ENCODE measurements around the gene MLLT10. TPM values are rescaled to one million over a fixed set of nuclear protein-coding genes. Genes with fewer than 3 reads are reported as not detected.

MLLT10 gene
- total and polyA plus RNA-seq, 9 donors = 23.6 to 55.1 (median 36.8) TPM

DNA sequence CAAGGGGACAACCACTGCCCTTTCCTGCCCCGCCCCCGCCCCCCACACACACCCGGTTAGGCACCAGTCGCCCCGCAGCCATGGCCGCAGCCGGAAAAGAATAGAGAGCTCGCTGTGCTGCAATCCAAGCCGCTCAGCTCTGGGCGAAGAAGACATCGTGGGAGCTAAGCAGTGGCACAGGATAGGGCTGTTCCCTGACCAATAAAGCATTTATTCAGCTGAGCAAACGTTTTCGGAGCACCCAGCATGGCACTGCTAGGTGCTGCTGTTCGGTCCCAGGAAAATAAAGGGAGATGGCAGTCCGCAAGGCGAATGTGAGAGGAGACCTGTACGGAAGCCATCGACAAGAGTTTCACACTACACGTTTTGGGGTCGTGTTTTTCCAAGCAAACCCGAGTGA, 26.9 kb upstream of the MLLT10 start:
- Histone ChIP-seq H3K4me3 (no peak overlapping the region), H3K36me3 (no peaks in the 10 kb centered on the region), H3K27ac (no peak overlapping the region), H3K4me1 (ENCODE audit: insufficient read depth) (peaks cover 2% of the 10 kb centered on the region), H3K9me3 (no peaks in the 10 kb centered on the region), H3K27me3 (no peaks in the 10 kb centered on the region)
- no peak for DNase-seq
- TF ChIP-seq, protein P1, sequence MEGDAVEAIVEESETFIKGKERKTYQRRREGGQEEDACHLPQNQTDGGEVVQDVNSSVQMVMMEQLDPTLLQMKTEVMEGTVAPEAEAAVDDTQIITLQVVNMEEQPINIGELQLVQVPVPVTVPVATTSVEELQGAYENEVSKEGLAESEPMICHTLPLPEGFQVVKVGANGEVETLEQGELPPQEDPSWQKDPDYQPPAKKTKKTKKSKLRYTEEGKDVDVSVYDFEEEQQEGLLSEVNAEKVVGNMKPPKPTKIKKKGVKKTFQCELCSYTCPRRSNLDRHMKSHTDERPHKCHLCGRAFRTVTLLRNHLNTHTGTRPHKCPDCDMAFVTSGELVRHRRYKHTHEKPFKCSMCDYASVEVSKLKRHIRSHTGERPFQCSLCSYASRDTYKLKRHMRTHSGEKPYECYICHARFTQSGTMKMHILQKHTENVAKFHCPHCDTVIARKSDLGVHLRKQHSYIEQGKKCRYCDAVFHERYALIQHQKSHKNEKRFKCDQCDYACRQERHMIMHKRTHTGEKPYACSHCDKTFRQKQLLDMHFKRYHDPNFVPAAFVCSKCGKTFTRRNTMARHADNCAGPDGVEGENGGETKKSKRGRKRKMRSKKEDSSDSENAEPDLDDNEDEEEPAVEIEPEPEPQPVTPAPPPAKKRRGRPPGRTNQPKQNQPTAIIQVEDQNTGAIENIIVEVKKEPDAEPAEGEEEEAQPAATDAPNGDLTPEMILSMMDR (IDR thresholded peaks at IDR 0.05) = no peak
- TF ChIP-seq POLR2A (IDR thresholded peaks at IDR 0.05) (no peak), EP300 (IDR thresholded peaks at IDR 0.05) (no peak)
- intact Hi-C loops (cut with DNase I) = loop anchor here in 1 of 4 donors (10.0 kb wide), 1 partner anchor 818 kb away; the partner anchor contains the start of gene BMI1
- 87 to 90% (median 87%) methylated on average over 21 of the region's 21 CpGs for WGBS, 3 donors

DNA sequence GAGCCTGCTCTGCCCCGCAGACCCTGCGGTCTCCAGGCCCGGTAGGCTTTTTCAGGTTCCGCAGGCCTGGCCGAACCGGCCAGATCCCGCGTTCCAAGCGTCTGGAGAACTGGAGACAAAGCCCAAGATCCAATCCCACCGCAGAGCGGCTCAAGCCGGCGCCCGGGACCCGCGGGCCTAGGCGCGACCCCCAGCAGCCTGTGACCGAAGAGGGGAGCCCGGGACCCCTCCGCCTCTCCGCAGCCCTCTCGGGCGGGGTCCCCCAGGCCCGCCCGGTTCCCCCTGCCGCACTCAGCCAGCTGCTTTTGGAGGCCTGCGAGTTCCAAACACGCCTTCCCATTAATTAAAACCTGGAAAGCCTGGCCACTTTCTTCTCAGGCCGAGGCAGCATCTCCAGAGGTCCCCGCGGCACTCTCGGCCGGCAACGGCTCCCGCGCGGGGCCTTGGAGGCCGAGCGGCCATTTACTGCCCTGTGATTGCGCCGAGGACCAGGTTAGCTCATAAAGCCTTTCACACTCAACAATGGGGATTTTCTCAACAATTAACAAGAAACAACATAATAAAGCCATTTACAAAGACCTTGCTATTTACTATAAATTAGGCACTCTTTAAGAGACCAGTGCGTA, 25.2 kb upstream of the MLLT10 start:
- Histone ChIP-seq H3K4me3 (no peak overlapping the region), H3K27me3 (no peaks in the 10 kb centered on the region), H3K9me3 (no peaks in the 10 kb centered on the region), H3K4me1 (ENCODE audit: insufficient read depth) (peaks cover 2% of the 10 kb centered on the region), H3K27ac (no peak overlapping the region), H3K36me3 (no peaks in the 10 kb centered on the region)
- TF ChIP-seq EP300 (IDR thresholded peaks at IDR 0.05) (no peak), POLR2A (IDR thresholded peaks at IDR 0.05) (no peak)
- TF ChIP-seq, protein P1 (IDR thresholded peaks at IDR 0.05) = no peak
- 91 to 96% (median 96%) methylated on average over 43 of the region's 43 CpGs for WGBS, 3 donors
- no peak for DNase-seq
- intact Hi-C loops (cut with DNase I) = loop anchor here in 1 of 4 donors (10.0 kb wide), 1 partner anchor 816 kb away; the partner anchor contains the start of gene BMI1

DNA sequence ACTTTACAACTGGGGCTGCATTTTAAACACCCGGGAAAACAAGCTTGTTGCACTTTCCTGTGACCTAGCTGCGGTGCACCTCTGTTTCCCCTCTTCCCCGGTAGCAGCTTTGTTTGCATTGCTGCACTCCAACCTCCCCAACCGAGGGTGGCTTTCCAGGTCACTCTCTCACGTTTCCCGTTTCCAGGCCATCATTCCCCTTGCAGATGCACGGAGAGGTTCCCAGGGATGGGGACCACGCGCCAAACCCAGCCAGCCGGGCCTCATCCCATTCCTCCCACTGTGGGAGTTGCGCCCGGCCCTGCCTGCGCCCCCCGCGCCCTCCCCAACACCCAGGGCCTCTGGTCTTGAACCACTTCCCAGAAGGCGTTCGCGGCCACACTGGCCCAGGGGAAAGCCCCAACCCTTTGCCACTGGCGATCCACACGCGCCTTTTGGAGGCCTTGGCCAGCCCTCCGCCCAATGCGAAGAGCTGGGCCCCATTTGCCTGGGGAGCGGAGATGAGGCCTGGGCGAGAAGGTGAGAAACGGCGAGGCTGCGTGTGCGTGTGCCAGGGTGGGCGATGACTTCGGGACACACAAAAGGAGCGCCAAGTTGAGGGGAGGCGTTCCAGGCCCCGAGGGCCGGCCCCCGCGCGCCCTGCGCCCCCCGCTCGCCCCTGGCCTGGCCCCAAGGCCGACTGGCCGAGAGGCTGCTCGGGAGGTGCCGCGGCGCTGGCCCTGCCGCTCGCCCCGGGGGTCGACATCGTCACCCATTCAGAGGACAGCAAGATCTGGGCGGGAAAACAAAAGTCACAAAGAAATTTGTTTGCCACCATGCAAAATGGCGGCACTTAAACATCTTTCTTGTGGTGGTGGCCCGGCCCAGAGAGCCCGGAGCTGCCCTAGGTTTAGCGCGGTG, 24.4 kb upstream of the MLLT10 start:
- H3K27me3 ChIP-seq = no peaks in the 10 kb centered on the region
- DNase-seq = peak in 4 of 5 donors; percentile 31 to 65 (median 54)
- H3K27ac ChIP-seq = peak overlapping the region; percentile 66 to 68
- TF ChIP-seq EP300 (IDR thresholded peaks at IDR 0.05) (no peak), POLR2A (IDR thresholded peaks at IDR 0.05) (no peak)
- TF ChIP-seq, protein P1 (IDR thresholded peaks at IDR 0.05) = no peak
- peak overlapping the region; percentile 45 for H3K4me3 ChIP-seq
- no peaks in the 10 kb centered on the region for H3K36me3 ChIP-seq
- intact Hi-C loops (cut with DNase I) = loop anchor here in 2 of 4 donors (10.0 kb wide), 1 partner anchor 815 kb away; the partner anchor contains the start of gene BMI1 (in 2 of the 2)
- WGBS, 3 donors = 50 to 60% (median 56%) methylated on average over 57 to 58 of the region's 58 CpGs
- peaks cover 2% of the 10 kb centered on the region for H3K4me1 ChIP-seq (ENCODE audit: insufficient read depth)
- H3K9me3 ChIP-seq = no peaks in the 10 kb centered on the region

DNA sequence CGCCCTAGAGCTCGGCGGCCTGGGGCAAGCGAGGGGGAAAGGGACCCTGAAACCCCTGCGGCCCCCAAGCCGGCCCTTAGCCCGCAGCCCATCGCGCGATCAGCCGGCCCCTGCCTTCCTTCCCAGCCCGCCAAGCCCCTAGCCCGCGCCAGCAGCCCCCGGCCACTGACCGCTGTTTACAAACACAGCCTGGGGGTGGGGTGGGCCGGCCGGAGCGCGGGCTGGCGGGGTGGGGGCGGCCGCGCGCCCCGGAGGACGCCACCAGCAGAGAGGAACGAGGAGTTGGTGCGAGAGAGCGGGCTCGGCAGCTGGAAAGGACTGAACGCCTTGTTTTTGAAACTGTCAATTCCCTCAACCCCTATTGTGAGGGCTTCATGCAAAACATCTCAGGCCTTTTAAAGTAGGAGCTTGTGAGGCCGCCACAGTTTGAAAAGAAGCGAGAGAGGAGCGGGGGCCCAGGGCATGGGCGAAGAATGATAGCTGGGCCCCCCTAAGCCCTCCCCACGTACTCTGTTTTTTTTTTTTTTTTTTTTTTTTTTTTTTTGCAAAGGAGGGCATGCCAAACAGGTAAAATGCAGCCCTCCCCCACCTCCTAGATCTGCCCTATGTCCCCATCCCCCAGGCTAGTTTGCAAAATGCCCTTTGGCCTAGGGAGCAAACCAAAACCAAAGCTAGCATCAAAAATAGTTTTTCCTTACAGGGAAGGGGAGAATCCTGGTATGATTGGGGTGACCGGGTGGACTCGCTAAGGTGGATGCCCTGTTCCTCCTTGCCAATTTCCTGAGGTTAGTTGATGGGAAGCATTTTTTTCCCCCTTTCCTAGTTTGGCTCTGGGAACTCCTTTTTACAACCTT, 23.6 kb upstream of the MLLT10 start:
- no peaks in the 10 kb centered on the region for H3K36me3 ChIP-seq
- peak; percentile 39 to 68 (median 62) for DNase-seq
- intact Hi-C loops (cut with DNase I) = loop anchor here in 1 of 4 donors (10.0 kb wide), 1 partner anchor 814 kb away; the partner anchor contains the start of gene BMI1

More for the DNA sequence above, 23.6 kb upstream of the MLLT10 start:
- WGBS, 3 donors = 14 to 20% (median 15%) methylated on average over 39 of the region's 39 CpGs
- no peaks in the 10 kb centered on the region for H3K27me3 ChIP-seq
- H3K27ac ChIP-seq = peak overlapping the region; percentile 66 to 68
- H3K9me3 ChIP-seq = no peaks in the 10 kb centered on the region
- H3K4me1 ChIP-seq (ENCODE audit: insufficient read depth) = peaks cover 5% of the 10 kb centered on the region
- no peak for TF ChIP-seq EP300 (IDR thresholded peaks at IDR 0.05)
- TF ChIP-seq POLR2A (IDR thresholded peaks at IDR 0.05) = no peak
- TF ChIP-seq, protein P1 (IDR thresholded peaks at IDR 0.05) = no peak
- H3K4me3 ChIP-seq = peak overlapping the region; percentile 45

Measured in ovary (tissue), 9 donors.